GM19328 (cell line): ENCODE data around the gene PCDH1.

Experiments used
- ATAC-seq: cut with Tn5 transposase; IDR thresholded peaks from one replicate; pipeline ENCODE4 v1.9.1; 2021; ENCODE audit warnings: mild to moderate bottlenecking, moderate library complexity; ENCODE audit not compliant: unreplicated experiment

Gene PCDH1

DNA sequence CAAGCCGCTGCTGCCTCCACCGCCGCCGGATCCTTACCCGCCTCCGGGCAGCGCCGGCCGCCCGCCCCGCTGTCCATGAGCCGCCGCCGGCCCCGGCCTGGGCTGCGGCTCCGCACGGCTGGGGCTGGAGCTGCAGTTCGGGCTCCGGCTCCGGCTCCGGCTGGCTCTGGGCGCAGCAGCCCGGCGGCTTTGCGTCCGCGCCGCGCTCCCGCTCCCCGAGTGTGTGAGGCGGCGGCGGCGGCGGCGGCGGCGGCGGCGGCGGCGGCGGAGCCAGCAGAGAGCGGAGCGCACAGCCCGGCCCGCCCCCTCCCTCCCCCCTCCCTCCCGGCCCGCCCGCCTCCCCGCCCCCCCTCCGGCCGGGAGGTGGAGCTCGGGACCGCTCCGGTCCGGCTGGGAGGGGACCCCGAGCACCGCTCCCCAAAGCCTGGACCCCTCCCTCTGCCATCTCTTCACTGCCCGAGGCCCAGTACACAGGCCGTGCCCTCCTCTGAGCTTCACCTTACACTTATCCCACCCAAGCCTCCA, at the start of gene PCDH1:
Gene PCDH1, minus strand, starts transcription at position 225 of the 525 bp plus-strand sequence. Its CDS starts 148 bp downstream, at position 77.
- ATAC-seq, result no peak

DNA sequence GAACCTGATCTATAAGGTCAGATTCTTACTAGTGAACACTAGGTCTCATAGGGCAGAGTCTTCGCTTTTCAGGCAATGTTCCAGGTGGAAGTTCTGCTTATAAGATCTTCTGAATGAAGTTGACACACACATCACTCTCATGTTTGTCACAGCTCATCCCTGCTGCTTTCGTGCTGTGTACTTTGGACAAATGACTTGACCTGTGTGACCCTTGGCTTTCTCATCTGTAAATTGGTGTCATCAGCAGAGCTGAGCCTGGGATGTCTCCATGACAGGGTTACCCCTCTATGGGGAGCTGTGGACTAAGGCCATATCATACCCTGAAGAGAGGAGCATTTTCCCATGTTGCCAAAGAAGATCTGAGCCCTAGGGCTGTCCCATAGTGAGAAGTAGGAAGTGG, 48.2 kb upstream of the PCDH1 start:
- ATAC-seq, result no peak

DNA sequence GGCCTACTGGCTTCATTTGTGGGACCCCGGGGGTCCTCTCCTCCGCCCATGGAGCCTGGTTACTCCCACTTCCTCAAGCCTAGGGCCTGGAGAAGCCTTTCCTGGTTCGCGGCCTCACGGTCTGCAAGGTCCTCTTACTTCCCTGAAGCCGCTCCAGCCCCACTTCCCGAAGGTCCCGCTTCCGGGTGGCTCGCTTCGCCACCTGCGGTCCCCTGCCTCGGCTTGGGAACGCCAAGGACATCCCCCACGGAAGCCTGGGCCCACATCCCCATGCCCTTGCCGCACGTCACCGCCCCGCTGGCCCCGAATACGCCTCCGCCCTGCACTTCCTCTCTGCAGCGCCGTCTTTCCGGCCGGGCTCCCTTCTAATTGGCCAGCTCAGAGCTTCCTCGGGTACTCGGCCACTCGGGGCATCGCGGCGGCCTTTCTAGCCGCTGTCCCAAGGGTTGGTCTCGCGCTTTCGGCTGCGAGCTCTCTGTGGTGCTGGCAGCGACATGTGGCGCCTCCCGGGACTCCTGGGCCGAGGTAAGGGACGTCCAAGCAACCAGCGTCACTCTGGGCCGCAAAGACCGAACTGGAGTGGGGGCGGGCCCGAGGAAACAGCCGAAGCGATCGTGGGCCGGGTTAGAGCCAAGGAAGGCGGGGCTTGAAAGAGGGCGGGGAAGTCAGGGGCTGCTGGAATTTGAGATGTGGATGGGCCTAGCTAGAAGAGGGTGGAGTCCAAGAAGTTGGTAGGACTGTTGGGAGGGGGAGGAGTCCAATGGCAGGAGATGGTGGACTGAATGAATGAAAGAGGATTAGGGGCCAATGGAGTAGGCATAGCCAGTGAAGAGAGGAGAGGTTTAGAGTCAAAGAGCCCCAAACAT, 45.5 kb upstream of the PCDH1 start, which contains the start of gene DELE1:
Gene DELE1, plus strand, starts transcription at position 424 of the 866 bp plus-strand sequence. Its CDS starts 71 bp downstream, at position 495.
- ATAC-seq, result peak; percentile 97

DNA sequence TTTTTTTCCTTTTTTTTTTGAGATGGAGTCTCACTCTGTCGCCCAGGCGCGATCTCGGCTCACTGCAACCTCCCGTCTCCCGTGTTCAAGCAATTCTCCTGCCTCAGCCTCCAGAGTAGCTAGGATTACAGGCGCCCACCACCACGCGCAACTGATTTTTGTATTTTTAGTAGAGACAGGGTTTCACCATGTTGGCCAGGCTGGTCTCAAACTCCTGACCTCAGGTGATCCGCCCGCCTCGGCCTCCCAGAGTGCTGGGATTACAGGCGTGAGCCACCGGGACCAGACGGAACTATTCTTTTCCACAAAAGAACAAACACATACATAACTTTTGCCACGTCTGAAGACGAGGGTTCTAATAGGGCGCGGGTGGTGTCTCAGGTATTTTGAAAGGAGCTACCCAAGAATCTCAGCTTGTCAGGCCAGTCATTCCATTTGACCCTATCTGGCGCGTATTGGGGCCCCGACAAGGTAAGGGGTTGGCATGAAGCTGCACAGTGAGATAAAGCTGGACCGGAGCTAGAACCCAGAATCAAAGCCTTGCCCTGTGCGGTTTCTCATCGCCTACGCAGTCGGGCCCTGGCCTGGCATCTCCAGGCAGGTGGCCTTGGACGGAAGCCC, 44.7 kb upstream of the PCDH1 start:
- peak; percentile 2 for ATAC-seq

DNA sequence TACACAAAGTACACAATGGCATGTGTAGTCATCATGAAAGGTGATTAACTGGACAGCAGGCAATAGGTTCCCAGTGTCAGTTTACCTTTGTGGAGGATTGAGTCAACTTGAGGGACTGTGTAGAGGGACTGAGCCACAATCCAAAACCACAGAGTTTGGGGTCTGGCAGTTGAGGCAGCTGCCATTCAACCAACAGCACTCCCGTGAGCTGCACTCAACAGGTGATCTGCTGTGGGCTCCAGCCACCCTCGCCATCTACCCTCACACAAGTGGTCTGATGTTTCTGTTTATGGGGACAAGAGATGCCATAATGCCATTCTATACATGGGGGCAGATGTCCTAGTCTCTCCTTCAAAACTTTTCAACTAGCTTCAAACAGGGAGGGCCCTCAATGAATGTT, 42.6 kb upstream of the PCDH1 start:
- ATAC-seq, result no peak

DNA sequence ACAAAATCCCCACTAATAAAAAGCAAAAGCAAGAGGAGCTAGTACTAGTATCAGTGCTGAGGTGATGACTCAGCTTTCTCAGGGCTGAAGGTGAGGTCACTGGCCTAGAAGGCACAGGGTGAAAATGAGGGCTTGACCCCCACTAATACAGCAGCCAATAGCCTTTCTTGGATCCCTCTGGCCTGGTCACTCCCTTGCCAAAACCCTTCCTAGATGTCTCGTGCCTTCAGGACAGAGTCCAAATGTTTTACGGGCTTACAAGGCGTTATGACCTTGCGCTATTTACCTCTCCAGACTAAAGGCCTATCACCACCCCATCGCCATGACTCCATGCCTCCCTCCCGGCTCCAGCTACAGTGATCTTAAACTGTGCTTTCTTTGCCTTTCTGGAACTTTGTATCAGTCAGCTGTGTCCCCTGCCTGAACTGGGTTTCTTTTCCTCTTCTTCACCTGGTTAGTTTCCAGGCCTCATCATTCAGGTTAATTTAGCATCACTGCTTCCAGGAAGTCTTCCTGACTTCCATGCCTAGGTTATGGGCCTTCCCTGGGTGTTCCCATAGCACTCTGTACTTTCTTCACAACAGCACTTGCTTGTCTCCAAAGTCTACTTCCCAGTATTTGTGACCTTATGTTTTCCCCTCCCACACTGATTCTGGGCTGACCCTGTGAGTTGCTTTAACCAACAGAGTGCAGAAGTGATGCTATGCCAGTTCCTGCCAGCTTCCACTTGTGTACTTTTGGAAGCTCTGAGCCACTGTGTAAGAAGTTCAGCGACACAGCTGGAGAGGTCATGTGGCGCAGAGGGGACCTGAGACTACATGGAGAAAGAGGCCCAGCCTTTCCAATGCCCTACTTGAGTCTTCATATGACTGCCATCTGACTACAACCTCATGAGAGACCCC, 41.3 kb upstream of the PCDH1 start:
- ATAC-seq, result no peak

DNA sequence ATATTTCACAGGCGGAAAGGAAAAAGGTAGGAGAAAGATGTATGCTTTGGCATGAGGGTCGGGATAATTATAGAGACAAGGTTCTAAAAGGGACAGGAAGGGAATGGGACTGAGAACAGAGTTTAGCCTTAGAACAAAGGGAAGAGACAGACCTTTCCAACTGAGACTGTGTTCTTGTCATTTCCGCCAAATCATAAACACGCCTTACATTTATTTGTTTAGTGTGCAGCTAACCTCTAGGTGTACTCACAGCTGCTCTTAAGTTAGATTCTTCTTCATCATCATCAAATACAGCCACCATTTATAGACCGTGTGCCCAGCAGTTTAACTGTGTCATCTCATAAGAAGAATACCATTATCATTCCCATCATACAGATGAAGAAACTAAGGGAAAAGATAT, 39.5 kb upstream of the PCDH1 start:
- ATAC-seq, result no peak

DNA sequence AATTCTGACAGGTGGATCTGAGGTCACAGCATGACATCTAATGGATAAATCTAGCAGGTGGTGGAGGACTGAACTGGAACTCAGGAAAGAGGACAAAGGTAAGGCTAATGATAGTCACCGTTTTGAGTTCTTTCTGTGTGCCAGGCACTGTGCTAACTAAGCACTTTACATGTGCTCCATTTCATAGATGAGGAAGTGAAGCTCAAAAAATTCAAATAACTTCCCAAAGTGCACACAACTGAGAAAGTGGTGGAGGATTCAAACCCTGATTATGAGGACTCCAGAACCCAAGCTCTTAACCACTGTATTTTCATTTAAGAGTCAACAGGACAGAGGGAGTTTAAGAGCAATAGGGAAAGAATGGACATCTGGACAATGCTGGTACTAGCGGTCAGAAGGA, 38.3 kb upstream of the PCDH1 start:
- ATAC-seq, result no peak

DNA sequence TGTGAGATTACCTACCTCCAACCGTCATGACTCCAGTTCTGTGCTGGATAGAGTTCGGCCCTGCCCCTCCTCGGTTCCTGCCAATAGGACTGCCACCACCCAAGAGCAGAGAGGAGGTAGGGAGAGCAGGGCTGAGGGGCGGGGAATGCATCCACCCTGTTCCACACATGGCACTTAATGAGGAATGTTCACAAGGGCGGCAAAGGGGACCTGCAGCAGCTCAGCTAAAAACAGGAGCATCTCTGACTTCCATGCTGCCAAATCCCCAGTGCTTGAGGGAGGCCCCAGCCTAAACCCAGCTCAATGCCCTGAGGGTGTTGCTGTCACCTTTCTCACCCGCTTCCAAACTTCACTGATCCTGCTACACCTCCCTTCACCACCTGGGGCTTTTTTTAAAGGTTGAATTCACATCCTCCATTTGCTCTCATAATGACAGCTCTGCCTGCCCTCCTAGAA, 37.7 kb upstream of the PCDH1 start:
- no peak for ATAC-seq

DNA sequence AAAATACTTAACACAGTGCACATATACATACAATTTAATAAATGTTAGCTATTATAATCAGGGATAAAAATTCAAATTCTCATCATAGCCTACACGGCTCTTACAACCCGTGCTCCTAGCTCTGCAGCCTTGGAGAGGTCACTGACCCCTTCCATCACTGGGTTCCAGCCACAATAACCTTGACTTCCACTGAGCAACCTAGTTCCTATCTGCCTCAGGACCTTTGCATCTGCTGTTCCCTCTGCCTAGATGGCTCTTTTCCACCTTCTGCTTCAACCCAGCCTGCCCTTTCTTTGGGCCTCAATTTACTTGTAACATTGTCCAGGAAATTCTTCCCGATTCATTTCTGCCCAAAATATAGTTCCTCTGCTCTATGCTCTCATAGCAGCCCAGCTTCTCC, 36.6 kb upstream of the PCDH1 start:
- ATAC-seq, result no peak

DNA sequence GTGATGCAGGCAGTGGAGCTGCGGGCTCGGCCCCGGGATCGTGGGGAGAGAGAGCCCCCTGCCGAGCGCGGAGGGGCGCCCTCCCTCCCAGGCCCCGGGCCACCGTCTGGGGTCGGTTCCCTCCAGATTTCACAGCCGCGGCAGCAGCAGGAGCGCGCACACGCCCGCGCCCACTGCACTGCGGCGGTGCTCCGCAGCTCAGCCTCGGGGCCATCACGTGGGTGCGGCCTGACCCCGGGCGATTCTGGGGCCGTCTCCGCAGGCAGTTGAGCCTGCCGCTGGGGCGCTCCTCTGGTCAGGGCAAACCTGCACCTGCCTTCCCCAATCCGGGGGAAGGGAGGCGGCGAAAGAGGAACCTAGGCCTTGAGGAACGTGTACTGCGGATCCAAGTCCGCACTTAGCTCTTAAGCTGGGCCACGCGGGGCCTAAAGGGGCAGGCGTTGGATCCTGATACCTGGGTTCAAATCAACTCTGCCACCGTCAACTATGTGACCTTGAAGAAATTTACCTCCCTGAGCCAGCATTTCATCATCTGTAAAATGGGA, 36.1 kb upstream of the PCDH1 start:
- ATAC-seq, result peak; percentile 76

DNA sequence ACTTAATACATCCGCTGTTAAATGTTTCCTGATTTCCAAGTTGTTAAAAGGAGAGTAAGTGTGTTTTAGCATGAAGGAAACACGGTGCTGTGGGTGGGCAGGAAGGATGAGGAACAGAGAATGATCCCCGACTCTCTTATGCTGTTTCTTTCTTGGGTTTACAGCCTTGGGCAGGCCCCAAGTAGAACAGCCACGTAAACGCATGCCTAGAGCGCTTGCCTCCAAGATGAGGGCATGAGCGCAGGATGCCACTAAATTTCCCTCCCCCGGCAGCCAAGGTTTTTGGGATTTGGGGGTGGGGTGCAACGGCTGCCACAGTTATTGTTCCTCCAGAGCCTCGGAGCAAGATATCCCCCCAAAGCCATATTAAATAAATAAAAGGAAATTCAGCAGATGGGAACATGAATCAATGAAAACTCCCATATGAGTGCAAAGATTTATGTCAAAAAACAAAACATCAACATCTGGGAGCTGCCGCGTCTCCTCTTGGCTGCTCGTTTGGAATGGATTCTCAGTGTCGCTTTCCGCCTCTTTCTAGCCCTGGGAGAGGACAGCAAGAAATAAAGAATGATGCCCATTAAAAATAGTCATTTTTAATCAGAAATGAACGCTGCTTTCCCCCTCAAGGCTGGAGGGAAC, 35.5 kb upstream of the PCDH1 start:
- no peak for ATAC-seq

DNA sequence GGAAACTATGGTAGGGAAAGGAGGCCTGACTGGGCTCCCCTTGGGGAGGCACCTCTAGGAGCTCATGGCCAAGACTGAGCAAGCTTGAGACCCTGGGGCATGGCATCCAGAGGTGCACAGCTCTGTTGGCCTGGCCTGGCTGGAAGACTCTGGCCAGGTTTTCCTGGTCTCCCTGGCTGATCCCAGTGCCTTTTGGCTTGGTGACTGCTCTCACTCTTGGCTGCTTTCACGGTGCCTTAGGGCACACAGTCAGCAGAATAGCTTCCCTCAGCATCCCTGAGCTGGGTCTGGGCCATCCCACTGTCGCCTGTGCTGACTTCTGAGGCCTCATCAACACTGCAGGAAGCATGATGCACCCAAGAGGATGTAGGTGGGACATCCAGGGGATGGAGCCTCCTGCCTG, 32.1 kb upstream of the PCDH1 start:
- ATAC-seq, result no peak

DNA sequence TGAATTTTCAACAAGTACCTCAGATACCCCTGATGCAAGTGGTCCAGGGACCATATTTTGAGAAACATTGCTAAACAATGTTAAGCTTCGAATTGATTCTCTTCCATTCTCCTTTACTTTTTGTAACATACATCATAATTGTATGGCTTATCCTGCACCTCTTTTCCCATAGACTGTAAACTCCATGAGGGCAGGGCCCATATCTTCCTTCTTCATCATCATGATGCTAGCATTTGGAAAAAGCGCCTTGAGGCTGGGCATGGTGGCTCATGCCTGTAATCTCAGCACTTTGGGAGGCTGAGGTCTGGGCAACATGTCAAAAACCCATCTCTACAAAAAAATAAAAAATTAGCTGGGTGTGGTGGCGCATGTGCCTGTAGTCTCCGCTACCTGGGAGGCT, 31.0 kb upstream of the PCDH1 start:
- ATAC-seq, result no peak

DNA sequence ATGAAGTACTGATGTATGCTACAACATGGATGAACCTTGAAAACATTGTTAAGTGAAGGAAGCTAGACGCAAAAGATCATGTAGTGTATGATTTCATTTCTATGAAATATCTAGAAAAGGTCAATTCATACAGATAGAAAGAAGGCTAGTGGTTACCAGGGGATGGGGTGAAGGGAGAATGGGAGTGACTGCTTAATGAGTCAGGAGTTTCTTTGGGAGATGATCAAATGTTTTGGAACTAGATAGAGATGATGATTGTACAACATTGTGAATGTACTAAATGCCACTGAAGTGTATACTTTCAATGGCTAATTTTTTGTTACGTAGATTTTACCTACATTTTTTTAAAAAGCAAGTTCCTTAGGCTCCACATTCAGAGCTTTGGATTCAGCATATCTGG, 30.6 kb upstream of the PCDH1 start:
- no peak for ATAC-seq

DNA sequence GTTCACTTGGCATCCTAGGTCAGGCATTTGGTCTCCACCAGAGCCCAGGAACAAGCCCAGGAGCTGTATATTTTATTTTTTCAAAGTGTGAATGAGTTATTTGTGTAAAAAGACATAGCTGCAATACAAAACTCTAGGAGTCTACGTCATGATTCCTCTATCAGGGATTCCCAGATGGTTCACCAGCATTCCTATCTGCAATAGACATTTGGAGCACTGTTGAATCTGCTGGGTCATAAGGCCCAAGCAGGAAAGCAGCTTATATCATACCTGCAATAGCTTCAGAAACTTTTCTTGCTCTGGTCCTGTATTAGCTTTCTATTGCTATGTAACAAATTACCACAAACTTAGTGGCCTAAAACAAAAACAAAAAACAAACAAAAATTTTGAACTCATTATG, 28.8 kb upstream of the PCDH1 start:
- ATAC-seq, result no peak

DNA sequence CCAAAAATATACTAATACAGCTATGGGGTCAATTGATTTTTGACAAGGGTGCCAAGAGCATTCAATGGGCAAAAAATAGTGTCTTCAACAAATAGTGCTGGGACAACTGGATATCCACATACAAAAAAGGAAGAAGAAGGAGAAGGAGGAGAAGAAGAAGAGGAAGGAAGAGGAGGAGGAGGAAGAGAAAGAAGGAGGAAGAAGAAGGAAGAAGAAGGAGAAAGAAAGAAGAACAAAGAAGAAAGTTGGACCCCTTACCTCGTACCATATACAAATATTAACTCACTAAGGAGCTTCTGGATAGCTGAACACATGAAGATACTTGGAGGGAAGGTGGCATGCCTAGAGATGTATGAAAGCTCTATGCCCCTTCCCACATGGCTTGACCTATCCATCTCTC, 28.3 kb upstream of the PCDH1 start:
- no peak for ATAC-seq

DNA sequence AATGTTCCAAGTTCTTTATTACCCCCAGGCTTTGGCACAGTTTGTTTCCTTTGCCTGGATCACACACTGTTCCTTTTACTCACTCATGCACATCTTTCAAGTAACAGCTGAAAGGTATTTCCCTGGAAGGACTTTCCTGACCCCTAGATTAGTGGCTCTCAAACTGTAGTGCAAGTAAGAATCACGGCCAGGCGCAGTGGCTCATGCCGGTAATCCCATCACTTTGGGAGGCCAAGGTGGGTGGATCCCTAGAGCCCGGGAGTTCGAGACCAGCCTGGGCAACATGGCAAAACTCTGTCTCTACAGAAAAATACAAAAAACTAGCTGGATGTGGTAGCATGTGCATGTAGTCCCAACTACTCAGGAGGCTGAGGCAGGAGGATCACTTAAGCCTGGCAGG, 26.3 kb upstream of the PCDH1 start:
- ATAC-seq, result no peak

DNA sequence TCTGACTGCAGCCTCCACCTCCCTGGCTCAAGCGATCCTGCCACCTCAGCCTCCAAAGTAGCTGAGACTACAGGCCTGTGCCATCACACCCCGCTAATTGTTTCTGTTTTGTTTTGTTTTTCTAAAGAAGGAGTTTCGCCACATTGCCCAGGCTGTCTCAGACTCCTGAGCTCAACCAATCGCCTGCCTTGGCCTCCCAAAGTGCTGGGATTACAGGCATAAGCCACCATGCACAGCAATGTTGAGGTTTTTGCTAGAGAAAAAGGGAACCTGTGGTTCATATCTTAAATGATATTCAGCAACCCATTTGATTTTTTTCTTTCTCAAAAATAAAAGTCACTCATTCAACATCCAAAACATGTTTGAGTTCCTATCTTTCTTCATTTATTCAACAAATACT, 25.1 kb upstream of the PCDH1 start:
- ATAC-seq, result no peak
